Panc1 (cell line): ENCODE results near the gene PHF21A. TPM values are rescaled to one million over a fixed set of nuclear protein-coding genes. Genes with fewer than 3 reads are reported as not detected.

Experiments
- ATAC-seq: fragments of 200-7000 bp; cut with Tn5 transposase; 2 replicates; pipeline ENCODE4 v1.9.1; 2020; ENCODE audit warnings: mild to moderate bottlenecking, moderate library complexity
- BruUV-seq: library from RNA; stranded (reverse); fragments of 400-500 nt; replicated peaks from 2 replicates; lab custom pipeline; 2021; lab: Mats Ljungman, UMichigan
- CTCF ChIA-PET: fragments of 300-600 bp; sonication (Branson Sonifier 250); formaldehyde crosslinking; loops from one replicate; lab custom pipeline; 2022; ENCODE audit warnings: antibody characterized with exemption; lab: Charles Lee
- POLR2A ChIA-PET: fragments of 300-600 bp; sonication (Branson Sonifier 250); formaldehyde crosslinking; loops from one replicate; lab custom pipeline; 2022; ENCODE audit warnings: antibody characterized with exemption; lab: Charles Lee
- DNase-seq: peaks from one replicate; pipeline ENCODE4 v3.0.0-alpha.2; 2010; ENCODE audit warnings: low read depth, low spot score
- H3K27ac ChIP-seq: 2 replicates; pipeline ENCODE4 v1.5.1; 2011; ENCODE audit warnings: mild to moderate bottlenecking, low read length, inconsistent platforms
- H3K27me3 ChIP-seq: fragments of 200-500 bp; sonication (Bioruptor generic); 2 replicates; pipeline ENCODE4 v1.6.0; 2014; ENCODE audit warnings: low read length, inconsistent platforms; ENCODE audit not compliant: control insufficient read depth, insufficient read depth
- H3K36me3 ChIP-seq: fragments of 200-500 bp; sonication (Bioruptor generic); 2 replicates; pipeline ENCODE4 v1.5.1; 2014; ENCODE audit warnings: inconsistent platforms, mild to moderate bottlenecking, low read length, moderate library complexity; ENCODE audit not compliant: control insufficient read depth, insufficient read depth
- H3K4me1 ChIP-seq: 2 replicates; pipeline ENCODE4 v1.5.1; 2011; ENCODE audit warnings: inconsistent platforms, mild to moderate bottlenecking, low read length, moderate library complexity; ENCODE audit not compliant: control insufficient read depth, insufficient read depth
- H3K4me3 ChIP-seq, 2 experiments: 2 replicates each; pipeline ENCODE4 v1.5.1; 2011 to 2012; ENCODE audit warnings: low read depth in 2 of 2, low read length in 2 of 2, mild to moderate bottlenecking in 2 of 2, inconsistent platforms in 1 of 2, moderate library complexity in 1 of 2
- H3K9me3 ChIP-seq: fragments of 200-500 bp; sonication (Bioruptor generic); 2 replicates; pipeline ENCODE4 v1.5.1; 2014; ENCODE audit warnings: low read depth, mild to moderate bottlenecking, inconsistent platforms, low read length, moderate library complexity; ENCODE audit not compliant: control insufficient read depth, insufficient read depth
- POLR2AphosphoS5 ChIP-seq: IDR thresholded peaks from 2 replicates; pipeline ENCODE4 v1.6.1; 2012; ENCODE audit warnings: mild to moderate bottlenecking, low read depth, low read length, moderate library complexity
- REST ChIP-seq, 2 experiments: IDR thresholded peaks; 2 replicates each; pipeline ENCODE4 v1.6.1; 2011 to 2012; ENCODE audit warnings: low read depth in 2 of 2, control low read depth in 1 of 2, low read length in 1 of 2, mild to moderate bottlenecking in 1 of 2, moderate library complexity in 1 of 2; ENCODE audit not compliant: insufficient read depth in 1 of 2
- SIN3A ChIP-seq: IDR thresholded peaks from 2 replicates; pipeline ENCODE4 v1.6.1; 2012; ENCODE audit warnings: low read depth, mild to moderate bottlenecking, low read length, moderate library complexity, borderline replicate concordance; ENCODE audit not compliant: insufficient read depth
- TCF7L2 ChIP-seq: IDR thresholded peaks from 2 replicates; pipeline ENCODE4 v1.6.1; 2011; ENCODE audit warnings: mild to moderate bottlenecking, low read depth, low read length, inconsistent platforms
- in situ Hi-C: cut with HindIII; loops from 2 replicates; pipeline ENCODE4 v1.10.0; 2016; ENCODE audit warnings: low sequenced_read_pairs, low pct_unique_long_range_greater_than_20kb
- intact Hi-C: fragments of 100-400 bp; cut with micrococcal nuclease; formaldehyde crosslinking; loops from one replicate; pipeline ENCODE4 v1.10.0; 2022; ENCODE audit not compliant: unreplicated experiment
- total RNA-seq: library from RNA; stranded (reverse); gene quantifications from one replicate; pipeline ENCODE4 v1.2.1, GENCODE V29; 2021; ENCODE audit not compliant: unreplicated experiment
- TF ChIP-seq, protein P1 (sequence below): fragments of 450-650 bp; IDR thresholded peaks from 2 replicates; pipeline ENCODE4 v1.5.1; 2017; ENCODE audit warnings: mild to moderate bottlenecking

The PHF21A gene
- total RNA-seq, 1 experiment from 2014 or later: 45.7 TPM

DNA sequence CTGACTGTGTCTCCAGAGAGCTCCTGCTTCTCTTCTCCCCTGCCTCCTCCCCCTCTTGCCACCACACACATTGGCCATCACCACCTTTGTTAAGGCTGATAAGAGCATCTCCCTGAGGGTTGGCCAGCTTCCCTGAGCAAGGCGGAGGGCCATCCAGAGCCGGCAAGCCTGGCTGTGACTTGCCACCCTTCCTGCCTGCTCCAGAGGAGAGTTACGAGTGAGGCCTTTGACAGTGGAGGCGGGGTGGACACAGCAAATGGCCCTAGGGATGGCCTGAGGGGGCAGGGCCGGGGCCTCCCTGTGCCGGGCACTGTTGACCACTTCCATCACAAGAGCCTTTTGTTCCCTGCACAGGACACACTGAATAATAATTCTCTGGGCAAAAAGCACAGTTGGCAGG is 219.6 kb downstream of the PHF21A start:
- DNase-seq (no peak), ATAC-seq (no peak)
- TF ChIP-seq, protein P1, sequence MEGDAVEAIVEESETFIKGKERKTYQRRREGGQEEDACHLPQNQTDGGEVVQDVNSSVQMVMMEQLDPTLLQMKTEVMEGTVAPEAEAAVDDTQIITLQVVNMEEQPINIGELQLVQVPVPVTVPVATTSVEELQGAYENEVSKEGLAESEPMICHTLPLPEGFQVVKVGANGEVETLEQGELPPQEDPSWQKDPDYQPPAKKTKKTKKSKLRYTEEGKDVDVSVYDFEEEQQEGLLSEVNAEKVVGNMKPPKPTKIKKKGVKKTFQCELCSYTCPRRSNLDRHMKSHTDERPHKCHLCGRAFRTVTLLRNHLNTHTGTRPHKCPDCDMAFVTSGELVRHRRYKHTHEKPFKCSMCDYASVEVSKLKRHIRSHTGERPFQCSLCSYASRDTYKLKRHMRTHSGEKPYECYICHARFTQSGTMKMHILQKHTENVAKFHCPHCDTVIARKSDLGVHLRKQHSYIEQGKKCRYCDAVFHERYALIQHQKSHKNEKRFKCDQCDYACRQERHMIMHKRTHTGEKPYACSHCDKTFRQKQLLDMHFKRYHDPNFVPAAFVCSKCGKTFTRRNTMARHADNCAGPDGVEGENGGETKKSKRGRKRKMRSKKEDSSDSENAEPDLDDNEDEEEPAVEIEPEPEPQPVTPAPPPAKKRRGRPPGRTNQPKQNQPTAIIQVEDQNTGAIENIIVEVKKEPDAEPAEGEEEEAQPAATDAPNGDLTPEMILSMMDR: no peak
- no peak for TF ChIP-seq SIN3A
- no peak for TF ChIP-seq POLR2AphosphoS5
- no peak for TF ChIP-seq REST (IDR thresholded peaks at IDR 0.05; ENCODE audit: insufficient read depth in 1 of 2, low read depth in 2 of 2, low read length in 1 of 2)
- TF ChIP-seq TCF7L2: no peak
- Histone ChIP-seq H3K27ac (no peak overlapping the region), H3K9me3 (no peaks in the 10 kb centered on the region), H3K27me3 (no peaks in the 10 kb centered on the region), H3K4me3 (no peak overlapping the region), H3K4me1 (peaks cover 6% of the 10 kb centered on the region; the same call in 1 of the 2 replicates), H3K36me3 (no peaks in the 10 kb centered on the region)
- ChIA-PET CTCF (no interaction called here), POLR2A (interaction anchor here (0.6 to 1.1 kb wide), 2 partner anchors 55 to 499 kb away, joined by 3 read pairs; partner anchors contain the start of gene CRY2)
- in situ Hi-C loops (no loop called here), intact Hi-C loops (no loop called here)
- no TSS peak for BruUV-seq

GRCh38 chr11:45900916-45901617 is 220.2 kb downstream of the PHF21A start:
- in situ Hi-C loops: no loop called here
- H3K4me1 ChIP-seq: peaks cover 6% of the 10 kb centered on the region; the same call in 1 of the 2 replicates
- BruUV-seq: no TSS peak

More at GRCh38 chr11:45900916-45901617, 220.2 kb downstream of the PHF21A start:
- Histone ChIP-seq H3K9me3 (no peaks in the 10 kb centered on the region), H3K27me3 (no peaks in the 10 kb centered on the region), H3K4me3 (peak overlapping the region; percentile 53 to 59; a peak in 3 of 4 replicates), H3K27ac (no peak overlapping the region), H3K36me3 (no peaks in the 10 kb centered on the region)
- CTCF ChIA-PET: no interaction called here
- no peak for DNase-seq
- intact Hi-C loops: no loop called here
- no peak for ATAC-seq
- POLR2A ChIA-PET: interaction anchor here (0.6 to 1.1 kb wide), 2 partner anchors 54 to 499 kb away, joined by 3 read pairs; partner anchors contain the start of gene CRY2
- no peak for TF ChIP-seq SIN3A
- TF ChIP-seq TCF7L2: no peak
- no peak for TF ChIP-seq REST (IDR thresholded peaks at IDR 0.05; ENCODE audit: insufficient read depth in 1 of 2, low read depth in 2 of 2, low read length in 1 of 2)
- TF ChIP-seq, protein P1: no peak
- TF ChIP-seq POLR2AphosphoS5: no peak
